GM12892 (cell line): ENCODE measurements around the gene DNAH2.

Source experiments
- POLR2A ChIP-seq: IDR thresholded peaks from 2 replicates; pipeline ENCODE4 v1.6.1; 2011; ENCODE audit warnings: low read depth, low read length, control low read depth
- POLR2AphosphoS5 ChIP-seq: IDR thresholded peaks from 2 replicates; pipeline ENCODE4 v1.6.1; 2011; ENCODE audit warnings: low read depth, low read length, control low read depth
- TAF1 ChIP-seq: IDR thresholded peaks from 2 replicates; pipeline ENCODE4 v1.6.1; 2011; ENCODE audit warnings: low read depth, mild to moderate bottlenecking, control low read depth, low read length, borderline replicate concordance

GRCh38 chr17:7704601-7705268 lies 12.8 kb upstream of the DNAH2 start, which contains the start of gene EFNB3:
- TF ChIP-seq POLR2A (no peak), TAF1 (no peak), POLR2AphosphoS5 (no peak)
